ENCODE measurements around the gene TNS1. TPM values are rescaled to one million over a fixed set of nuclear protein-coding genes. Genes with fewer than 3 reads are reported as not detected.

Gene TNS1
- total RNA-seq, 1 experiment from 2014 or later = 4.5 TPM

- TF ChIP-seq E2F4 (CRISPR knock-in tag; IDR thresholded peaks at IDR 0.05; ENCODE audit: borderline replicate concordance, low read depth) (no peak), GRHL2 (CRISPR knock-in tag; IDR thresholded peaks at IDR 0.05; ENCODE audit: insufficient replicate concordance, severe bottlenecking) (no peak)
Measured at GRCh38 chr2:217823626-217824025, 179.2 kb downstream of the TNS1 start (continued).

GRCh38 chr2:217822296-217823252, 180.2 kb downstream of the TNS1 start:
- CTCF ChIA-PET = interaction anchor here (0.5 to 1.4 kb wide), 3 partner anchors 33 to 1227 kb away, joined by 3 to 6 read pairs (median 4); no protein-coding TSS in a partner anchor
- DNase-seq (ENCODE audit: low spot score) = no peak
- peak overlapping the region; percentile 79 for H3K27ac Mint-ChIP-seq

GRCh38 chr2:217821536-217822147, 181.2 kb downstream of the TNS1 start:
- peaks cover 11% of the 10 kb centered on the region for H3K4me1 Mint-ChIP-seq
- H3K4me3 Mint-ChIP-seq = no peak overlapping the region
- H3K36me3 Mint-ChIP-seq = no peaks in the 10 kb centered on the region
- POLR2A ChIA-PET = no interaction called here
- ATAC-seq (no peak), DNase-seq (ENCODE audit: low spot score) (no peak)
- CTCF ChIA-PET = interaction anchor here (1.4 kb wide), 2 partner anchors 32 to 36 kb away, joined by 3 to 6 read pairs; no protein-coding TSS in a partner anchor
- no peak overlapping the region for H3K27ac Mint-ChIP-seq
- no peaks in the 10 kb centered on the region for H3K9me3 Mint-ChIP-seq
- H3K27me3 Mint-ChIP-seq (ENCODE audit: low read depth) = no peaks in the 10 kb centered on the region
- TF ChIP-seq ATF6 (CRISPR knock-in tag; IDR thresholded peaks at IDR 0.05) (no peak), ZNF423 (CRISPR knock-in tag; IDR thresholded peaks at IDR 0.05) (no peak), PREB (CRISPR knock-in tag; IDR thresholded peaks at IDR 0.05; ENCODE audit: borderline replicate concordance) (no peak), EMX1 (CRISPR knock-in tag; IDR thresholded peaks at IDR 0.05) (no peak), ZNF121 (CRISPR knock-in tag; IDR thresholded peaks at IDR 0.05) (no peak), USF1 (CRISPR knock-in tag; IDR thresholded peaks at IDR 0.05) (no peak), RELA (CRISPR knock-in tag; IDR thresholded peaks at IDR 0.05; ENCODE audit: borderline replicate concordance) (no peak), ZNF425 (CRISPR knock-in tag; conservative IDR thresholded peaks at IDR 0.05) (no peak), CBFB (CRISPR knock-in tag; IDR thresholded peaks at IDR 0.05; ENCODE audit: low read depth) (no peak), ZNF416 (CRISPR knock-in tag; IDR thresholded peaks at IDR 0.05) (no peak), ATF1 (CRISPR knock-in tag; IDR thresholded peaks at IDR 0.05) (no peak), JAZF1 (CRISPR knock-in tag; IDR thresholded peaks at IDR 0.05) (no peak), FOXJ3 (CRISPR knock-in tag; IDR thresholded peaks at IDR 0.05; ENCODE audit: borderline replicate concordance) (no peak)

More at GRCh38 chr2:217822296-217823252, 180.2 kb downstream of the TNS1 start:
- TF ChIP-seq MLX (CRISPR knock-in tag; IDR thresholded peaks at IDR 0.05) (no peak), HMGA2 (CRISPR knock-in tag; IDR thresholded peaks at IDR 0.05) (no peak), FOXK1 (CRISPR knock-in tag; IDR thresholded peaks at IDR 0.05) (no peak), ATF1 (CRISPR knock-in tag; IDR thresholded peaks at IDR 0.05) (no peak), EMX1 (CRISPR knock-in tag; IDR thresholded peaks at IDR 0.05) (no peak), FOXP1 (CRISPR knock-in tag; IDR thresholded peaks at IDR 0.05; ENCODE audit: borderline replicate concordance) (no peak), IRF2 (CRISPR knock-in tag; IDR thresholded peaks at IDR 0.05; ENCODE audit: borderline replicate concordance, low read depth) (no peak), SMAD3 (CRISPR knock-in tag; IDR thresholded peaks at IDR 0.05; ENCODE audit: borderline replicate concordance) (no peak), RORB (CRISPR knock-in tag; IDR thresholded peaks at IDR 0.05) (no peak), NFYB (CRISPR knock-in tag; conservative IDR thresholded peaks at IDR 0.05; ENCODE audit: low read depth) (no peak), NR2C2 (CRISPR knock-in tag; IDR thresholded peaks at IDR 0.05) (no peak)
- Mint-ChIP-seq H3K9me3 (no peaks in the 10 kb centered on the region), H3K27me3 (ENCODE audit: low read depth) (no peaks in the 10 kb centered on the region), H3K4me1 (peaks cover 15% of the 10 kb centered on the region), H3K4me3 (no peak overlapping the region), H3K36me3 (no peaks in the 10 kb centered on the region)
- ATAC-seq = peak; percentile 39
- POLR2A ChIA-PET = no interaction called here

All from WTC11 (cell line).